GM12872 (cell line): ENCODE measurements around the gene PPDPF.

Source experiments
- TF ChIP-seq, protein P1 (sequence below): IDR thresholded peaks from 3 replicates; pipeline ENCODE4 v1.5.1; 2011; ENCODE audit warnings: low read depth, mild to moderate bottlenecking, low read length, moderate library complexity; ENCODE audit not compliant: insufficient read depth

PPDPF gene

DNA sequence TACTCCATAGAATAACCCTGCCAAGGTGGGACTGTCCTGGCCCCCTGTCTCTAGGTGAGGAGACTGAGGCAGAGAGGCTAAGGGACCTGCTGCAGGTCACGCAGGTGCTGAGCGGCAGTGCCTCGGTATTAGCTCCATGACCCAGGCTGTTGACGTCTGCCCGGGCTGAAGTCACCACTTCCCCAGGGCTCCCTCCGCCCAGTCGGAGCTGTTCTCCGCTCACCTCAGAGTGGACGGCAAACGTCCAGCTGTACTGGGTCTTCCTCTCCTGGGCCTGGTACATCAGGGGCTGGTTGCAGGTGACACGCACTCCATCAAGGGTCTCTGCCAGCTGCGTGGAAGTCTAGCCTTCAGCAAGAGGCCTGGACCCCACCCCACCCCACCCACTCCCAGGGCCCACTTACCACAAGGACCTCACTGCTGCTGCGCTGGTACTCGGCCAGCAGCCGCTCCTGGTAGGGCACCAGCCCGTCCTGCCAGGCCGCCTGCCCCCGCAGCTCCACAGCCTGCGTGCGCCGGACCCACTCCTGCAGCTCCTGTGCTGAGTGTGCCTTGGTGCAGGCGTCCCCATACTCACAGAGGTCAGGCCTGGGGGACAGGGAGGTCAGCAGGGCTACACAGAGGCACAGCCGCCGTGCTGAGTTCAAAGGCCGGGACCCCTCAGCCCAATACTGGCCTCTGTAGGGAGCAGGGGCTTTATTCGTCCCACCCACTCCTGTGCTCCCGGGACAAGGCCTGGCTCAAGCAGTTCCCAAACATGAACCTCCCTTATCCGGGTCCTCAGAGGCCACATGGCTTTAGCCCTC, 49.9 kb downstream of the PPDPF start:
- TF ChIP-seq, protein P1, sequence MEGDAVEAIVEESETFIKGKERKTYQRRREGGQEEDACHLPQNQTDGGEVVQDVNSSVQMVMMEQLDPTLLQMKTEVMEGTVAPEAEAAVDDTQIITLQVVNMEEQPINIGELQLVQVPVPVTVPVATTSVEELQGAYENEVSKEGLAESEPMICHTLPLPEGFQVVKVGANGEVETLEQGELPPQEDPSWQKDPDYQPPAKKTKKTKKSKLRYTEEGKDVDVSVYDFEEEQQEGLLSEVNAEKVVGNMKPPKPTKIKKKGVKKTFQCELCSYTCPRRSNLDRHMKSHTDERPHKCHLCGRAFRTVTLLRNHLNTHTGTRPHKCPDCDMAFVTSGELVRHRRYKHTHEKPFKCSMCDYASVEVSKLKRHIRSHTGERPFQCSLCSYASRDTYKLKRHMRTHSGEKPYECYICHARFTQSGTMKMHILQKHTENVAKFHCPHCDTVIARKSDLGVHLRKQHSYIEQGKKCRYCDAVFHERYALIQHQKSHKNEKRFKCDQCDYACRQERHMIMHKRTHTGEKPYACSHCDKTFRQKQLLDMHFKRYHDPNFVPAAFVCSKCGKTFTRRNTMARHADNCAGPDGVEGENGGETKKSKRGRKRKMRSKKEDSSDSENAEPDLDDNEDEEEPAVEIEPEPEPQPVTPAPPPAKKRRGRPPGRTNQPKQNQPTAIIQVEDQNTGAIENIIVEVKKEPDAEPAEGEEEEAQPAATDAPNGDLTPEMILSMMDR: no peak
